Right cardiac atrium (tissue), 5 donors: ENCODE data around the gene SLC9A3. TPM values are rescaled to one million over a fixed set of nuclear protein-coding genes. Genes with fewer than 3 reads are reported as not detected.
"Not testable (repeated sequence)": the region's sequence is repeated elsewhere in the genome, so short reads cannot be mapped to it uniquely, and the experiment has no call there.

ENCODE experiments used
- ATAC-seq, 2 donors: fragments of 200-7000 bp; cut with Tn5 transposase; one replicate each; pipeline versions ENCODE4 v1.8.0 to v1.9.1; 2020; ENCODE audit warnings: moderate library complexity in 2 of 2, mild to moderate bottlenecking in 1 of 2
- DNase-seq, 3 donors: peaks; one replicate each; pipeline ENCODE4 v3.0.0-alpha.2; 2020
- H3K27ac ChIP-seq: one replicate; pipeline ENCODE4 v1.5.1; 2013; ENCODE audit warnings: mild to moderate bottlenecking, low read length, control low read depth, moderate library complexity
- H3K27me3 ChIP-seq: one replicate; pipeline ENCODE4 v1.6.1; 2013; ENCODE audit not compliant: control insufficient read depth, insufficient read depth
- H3K4me1 ChIP-seq: one replicate; pipeline ENCODE4 v1.6.1; 2013; ENCODE audit warnings: low read length; ENCODE audit not compliant: control insufficient read depth, insufficient read depth
- H3K4me3 ChIP-seq: one replicate; pipeline ENCODE4 v1.5.1; 2013; ENCODE audit warnings: low read length, control low read depth
- H3K9me3 ChIP-seq: one replicate; pipeline ENCODE4 v1.6.1; 2013; ENCODE audit warnings: low read length; ENCODE audit not compliant: control insufficient read depth
- WGBS: extraction: QIAGEN DNeasy Blood & Tissue Kit; methylation state at CpG from one replicate; pipeline ENCODE4 v1.1.7; 2013; 5-methylcytosine and 5-hydroxymethylcytosine counted together
- intact Hi-C, 4 donors: fragments of 100-400 bp; cut with DNase I; formaldehyde crosslinking; loops; one replicate each; pipeline versions ENCODE4 v1.11.0 to v1.14.0; 2022 to 2023
- polyA plus RNA-seq: library from polyadenylated mRNA; stranded (reverse); fragments of 200-250 nt; gene quantifications from one replicate; pipeline ENCODE4 v1.2.3, GENCODE V29; 2013
- total RNA-seq, 4 donors: library from RNA; stranded (reverse); fragmentation: NEBNext Ultra II Directional; extraction: Animal tissue kit (Norgen Biotek cat#: 25700); gene quantifications; one replicate each; pipeline ENCODE4 v1.2.1, GENCODE V29; 2021
- donor health status: healthy with polysubstance abuse.
- donor health status: DM: no; HTN: yes; CAD: no.
- donor health status: DM: no; HTN: no; CAD: no.
- donor health status: DM: no; HTN: yes; CAD: no; lungs with severe emphysema.
- donor health status: DM: yes; HTN: yes; CAD: no.

SLC9A3 gene
- total and polyA plus RNA-seq, 5 donors = 0.94 to 1.1 (median 1.0) TPM

- 61% methylated on average over 31 of the region's 31 CpGs for WGBS
- H3K4me1 ChIP-seq = no peaks in the 10 kb centered on the region
- ATAC-seq (peak; percentile 17 to 33), DNase-seq (peak in 2 of 3 donors; percentile 28 to 34)
- H3K27ac ChIP-seq = no peak overlapping the region
- intact Hi-C loops = no loop called here
- no peaks in the 10 kb centered on the region for H3K27me3 ChIP-seq
- H3K9me3 ChIP-seq = no peaks in the 10 kb centered on the region
- no peak overlapping the region for H3K4me3 ChIP-seq
Observed at GRCh38 chr5:513216-514100, 10.8 kb downstream of the SLC9A3 start.

DNA sequence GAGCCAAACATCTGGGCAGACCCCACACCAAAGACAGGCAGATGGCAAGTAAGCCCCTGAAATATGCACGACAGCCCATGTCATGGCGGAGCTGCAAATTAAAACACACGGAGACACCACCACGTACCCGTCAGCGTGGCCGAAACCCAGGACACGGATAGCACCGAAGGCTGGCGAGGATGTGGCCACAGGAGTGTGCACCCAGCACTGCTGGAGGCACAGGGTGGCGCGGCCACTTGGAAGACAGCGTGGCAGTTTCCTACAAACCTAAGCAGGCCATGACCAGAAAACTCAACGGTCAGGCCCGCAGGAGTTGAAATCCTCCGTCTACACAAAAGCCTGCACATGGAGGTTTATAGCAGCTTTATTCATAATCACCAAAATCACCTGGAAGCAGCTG, 12.8 kb downstream of the SLC9A3 start:
- H3K9me3 ChIP-seq = no peaks in the 10 kb centered on the region
- peak in 2 of 3 donors; percentile 10 to 20 for DNase-seq
- ATAC-seq = no peak
- intact Hi-C loops = no loop called here
- no peaks in the 10 kb centered on the region for H3K4me1 ChIP-seq
- WGBS = 92% methylated on average over 16 of the region's 16 CpGs
- no peaks in the 10 kb centered on the region for H3K27me3 ChIP-seq
- H3K4me3 ChIP-seq = no peak overlapping the region
- H3K27ac ChIP-seq = no peak overlapping the region

DNA sequence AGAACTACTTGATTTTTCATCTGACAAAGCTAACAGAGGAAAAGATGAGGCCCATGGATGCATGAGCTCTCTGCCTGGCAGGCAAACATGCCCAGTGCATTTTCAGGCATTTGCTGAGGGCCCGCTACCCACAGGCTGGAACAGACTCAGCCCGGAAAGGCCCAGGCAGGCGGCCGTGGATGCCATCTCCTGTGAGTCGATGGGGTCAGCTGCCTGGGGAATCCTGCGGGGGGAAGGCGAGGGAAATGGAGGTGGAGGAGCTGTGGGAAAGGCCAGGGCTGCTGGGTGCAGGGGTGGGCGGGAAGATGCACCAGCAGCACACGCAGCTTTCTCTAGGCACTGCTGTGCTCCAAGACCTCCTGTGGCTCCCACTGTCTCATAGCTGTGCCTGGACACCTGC, 13.7 kb downstream of the SLC9A3 start:
- Histone ChIP-seq H3K9me3 (no peaks in the 10 kb centered on the region), H3K27me3 (no peaks in the 10 kb centered on the region), H3K4me1 (no peaks in the 10 kb centered on the region), H3K27ac (no peak overlapping the region), H3K4me3 (no peak overlapping the region)
- peak in 2 of 3 donors; percentile 11 to 37 for DNase-seq
- WGBS = 80% methylated on average over 9 of the region's 9 CpGs
- no peak for ATAC-seq
- intact Hi-C loops = no loop called here

DNA sequence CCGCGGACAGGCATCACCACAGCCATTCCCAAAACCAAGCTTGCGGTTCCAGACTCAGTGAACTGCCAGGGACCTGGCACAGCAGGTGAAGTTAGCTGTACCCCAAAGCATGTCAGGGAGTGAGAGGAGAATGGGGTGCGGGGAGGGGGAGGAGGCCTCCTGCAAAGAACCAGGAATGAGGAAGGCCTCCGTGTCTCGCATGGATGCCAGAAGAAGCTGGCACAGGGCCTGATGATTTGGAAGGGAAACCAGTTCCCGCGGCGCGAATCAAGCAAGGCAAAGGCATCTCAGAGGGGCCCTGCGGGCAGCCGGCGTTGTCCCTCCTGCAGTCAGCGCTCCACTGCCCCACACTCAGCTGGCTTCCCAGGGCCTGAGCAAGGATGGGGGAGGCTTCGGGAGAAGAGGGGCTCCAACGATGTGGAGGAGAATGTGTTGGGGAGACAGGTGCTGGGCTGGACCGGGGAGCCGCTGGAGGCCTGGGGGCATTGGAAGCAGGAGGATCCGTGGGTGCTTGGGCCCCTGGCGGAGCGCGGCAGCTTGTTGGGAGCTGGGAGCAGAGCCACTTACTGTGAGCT, 14.6 kb downstream of the SLC9A3 start:
- H3K27ac ChIP-seq = no peak overlapping the region
- intact Hi-C loops = no loop called here
- H3K9me3 ChIP-seq = no peaks in the 10 kb centered on the region
- WGBS = 76% methylated on average over 22 of the region's 22 CpGs
- no peak overlapping the region for H3K4me3 ChIP-seq
- no peaks in the 10 kb centered on the region for H3K27me3 ChIP-seq
- ATAC-seq = no peak
- no peaks in the 10 kb centered on the region for H3K4me1 ChIP-seq
- DNase-seq = peak in 2 of 3 donors; percentile 31 to 40

DNA sequence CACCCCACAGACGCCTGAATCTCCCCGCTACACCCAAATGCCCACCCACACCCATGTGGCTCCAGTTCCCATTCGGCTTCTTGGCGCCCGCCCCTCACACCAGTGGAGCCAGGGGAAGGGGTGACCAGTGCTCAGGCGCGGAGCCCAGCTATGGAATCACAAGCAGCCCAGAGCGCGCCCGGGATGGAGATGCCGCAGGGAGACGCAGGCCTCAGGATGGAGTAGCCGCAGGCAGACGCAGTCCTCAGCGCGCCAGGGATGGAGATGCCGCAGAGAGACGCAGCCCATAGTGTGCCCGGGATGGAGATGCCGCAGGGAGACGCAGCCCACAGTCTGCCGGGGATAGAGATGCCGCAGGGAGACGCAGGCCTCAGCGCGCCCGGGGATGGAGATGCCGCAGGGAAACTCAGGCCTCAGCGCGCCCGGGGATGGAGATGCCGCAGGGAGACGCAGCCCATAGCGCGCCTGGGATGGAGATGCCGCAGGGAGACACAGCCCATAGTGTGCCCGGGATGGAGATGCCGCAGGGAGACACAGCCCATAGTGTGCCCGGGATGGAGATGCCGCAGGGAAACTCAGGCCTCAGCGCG, 16.2 kb downstream of the SLC9A3 start:
- intact Hi-C loops, H3K27me3 ChIP-seq, ATAC-seq, H3K9me3 ChIP-seq, H3K4me3 ChIP-seq, H3K4me1 ChIP-seq, H3K27ac ChIP-seq: not testable (repeated sequence)
- WGBS = 97% methylated on average over 42 of the region's 42 CpGs
- peak in 2 of 3 donors; percentile 24 to 54 for DNase-seq

DNA sequence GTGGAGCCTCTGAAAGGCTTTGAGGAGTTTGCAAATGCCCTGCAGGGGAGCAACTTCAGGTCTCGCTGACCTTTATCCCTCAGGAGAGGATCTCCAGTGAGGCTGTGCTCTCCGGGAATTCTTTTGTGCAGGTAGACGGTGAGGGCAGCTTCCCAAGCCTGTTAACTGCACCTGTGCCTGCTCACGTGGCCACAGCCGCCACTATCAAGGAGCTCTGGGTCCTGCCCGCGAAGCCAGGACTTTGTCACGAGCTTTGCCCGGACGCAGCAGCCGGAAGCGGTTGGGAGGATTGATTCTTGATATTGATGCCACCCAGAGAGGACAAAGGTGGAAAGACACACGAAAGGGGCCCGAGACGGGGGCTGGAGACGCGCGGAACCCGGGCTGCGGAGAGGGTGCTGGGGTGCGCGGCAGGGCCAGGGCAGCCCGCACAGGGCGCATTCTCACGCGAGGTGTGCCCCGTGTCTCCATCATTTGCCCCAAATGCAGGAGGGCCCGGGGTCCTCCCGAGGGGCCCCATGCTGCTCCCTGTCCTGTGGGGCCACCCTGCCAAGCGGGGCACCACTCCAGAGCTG, 18.2 kb downstream of the SLC9A3 start:
- Histone ChIP-seq H3K4me1 (no peaks in the 10 kb centered on the region), H3K27ac (no peak overlapping the region), H3K27me3 (no peaks in the 10 kb centered on the region), H3K9me3 (no peaks in the 10 kb centered on the region), H3K4me3 (no peak overlapping the region)
- DNase-seq = peak in 2 of 3 donors; percentile 35 to 44
- 77% methylated on average over 30 of the region's 30 CpGs for WGBS
- ATAC-seq = no peak
- intact Hi-C loops = no loop called here

- H3K27me3 ChIP-seq = no peaks in the 10 kb centered on the region
- 67% methylated on average over 33 of the region's 33 CpGs for WGBS
- no peaks in the 10 kb centered on the region for H3K9me3 ChIP-seq
- H3K27ac ChIP-seq = no peak overlapping the region
- intact Hi-C loops = no loop called here
- no peaks in the 10 kb centered on the region for H3K4me1 ChIP-seq
- peak in 1 of 3 donors; percentile 27 for DNase-seq
- H3K4me3 ChIP-seq = no peak overlapping the region
- ATAC-seq = no peak
Observed at GRCh38 chr5:504326-505154, 19.7 kb downstream of the SLC9A3 start.

DNA sequence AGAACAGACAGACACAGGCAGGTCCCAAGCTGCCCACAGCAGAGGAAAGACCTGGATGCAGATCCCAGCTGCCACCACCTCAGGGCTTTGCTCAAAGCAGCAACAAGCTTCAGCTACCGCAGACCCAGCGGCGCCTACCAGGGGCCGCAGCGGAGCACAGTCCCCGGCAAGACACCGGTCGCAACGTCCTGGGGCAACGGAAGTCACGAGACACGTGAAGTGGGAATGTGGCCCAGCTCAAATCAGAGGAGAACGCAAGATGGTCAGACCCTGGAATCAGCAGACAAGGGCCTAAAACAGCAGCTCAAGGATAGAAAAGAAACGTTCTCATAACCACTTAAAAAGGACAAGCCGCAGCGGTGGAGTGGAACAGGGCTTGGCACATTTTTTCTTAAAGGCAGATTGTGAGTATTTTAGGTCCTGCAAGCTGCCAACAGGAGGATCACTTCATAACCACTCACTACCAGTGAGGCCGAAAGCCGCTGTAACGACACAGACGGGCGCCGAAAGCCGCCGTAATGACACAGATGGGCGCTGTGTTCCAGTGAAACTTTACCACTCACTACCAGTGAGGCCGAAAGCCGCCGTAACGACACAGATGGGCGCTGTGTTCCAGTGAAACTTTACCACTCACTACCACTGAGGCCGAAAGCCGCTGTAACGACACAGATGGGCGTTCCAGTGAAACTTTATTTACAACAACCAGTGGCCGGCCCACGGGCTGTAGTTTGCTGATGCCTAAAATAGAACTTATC, 21.7 kb downstream of the SLC9A3 start:
- intact Hi-C loops = no loop called here
- peak in 1 of 2 donors; percentile 38 for ATAC-seq

DNA sequence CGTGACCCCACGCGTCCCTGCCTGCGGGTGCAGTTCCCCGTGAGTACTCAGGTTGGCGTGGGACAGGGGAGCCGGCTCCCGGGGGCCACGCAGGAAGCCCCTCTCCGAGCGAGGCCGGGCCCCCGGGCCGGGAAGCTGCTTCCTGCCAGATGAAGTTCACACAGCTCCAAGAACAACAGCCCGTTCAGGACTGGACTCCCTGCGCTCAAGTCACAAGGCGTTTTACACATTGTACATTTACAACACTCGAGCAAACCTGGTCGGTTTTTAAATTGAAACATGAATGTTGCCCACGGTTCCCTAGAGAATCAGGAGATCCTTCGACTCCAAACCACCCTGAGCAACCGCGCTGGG, 22.4 kb downstream of the SLC9A3 start:
- 33% methylated on average over 23 of the region's 23 CpGs for WGBS
- ATAC-seq = peak; percentile 15 to 49
- H3K4me3 ChIP-seq = no peak overlapping the region

More for the DNA sequence above, 21.7 kb downstream of the SLC9A3 start:
- Histone ChIP-seq H3K9me3 (no peaks in the 10 kb centered on the region), H3K4me1 (no peaks in the 10 kb centered on the region), H3K27ac (no peak overlapping the region), H3K27me3 (no peaks in the 10 kb centered on the region), H3K4me3 (no peak overlapping the region)
- WGBS = 73% methylated on average over 36 of the region's 36 CpGs
- DNase-seq = peak in 1 of 3 donors; percentile 61

More for the DNA sequence above, 22.4 kb downstream of the SLC9A3 start:
- Histone ChIP-seq H3K27ac (no peak overlapping the region), H3K9me3 (no peaks in the 10 kb centered on the region), H3K27me3 (no peaks in the 10 kb centered on the region), H3K4me1 (no peaks in the 10 kb centered on the region)
- DNase-seq = peak in 1 of 3 donors; percentile 50
- intact Hi-C loops = no loop called here
